CD8-positive, alpha-beta memory T cell (primary cell): Measurements from ENCODE around the gene OSBPL3. TPM values are rescaled to one million over a fixed set of nuclear protein-coding genes. Genes with fewer than 3 reads are reported as not detected.
"Not testable (repeated sequence)": the region's sequence is repeated elsewhere in the genome, so short reads cannot be mapped to it uniquely, and the experiment has no call there.

Experiments used
- CTCF ChIA-PET: fragments of 350-600 bp; sonication (Branson Sonifier 250); formaldehyde crosslinking; loops from one replicate; lab custom pipeline; 2021; ENCODE audit warnings: antibody characterized with exemption; lab: Charles Lee
- POLR2A ChIA-PET: fragments of 350-600 bp; sonication (Branson Sonifier 250); formaldehyde crosslinking; loops from one replicate; lab custom pipeline; 2021; ENCODE audit warnings: antibody characterized with exemption; lab: Charles Lee
- DNase-seq, 5 donors: peaks; one replicate each; pipeline versions ENCODE4 v3.0.0 to v3.0.0-alpha.2; 2020 to 2022; ENCODE audit warnings: mixed read lengths in 1 of 5
- H3K27ac ChIP-seq: one replicate; pipeline ENCODE4 v1.7.0; 2013; ENCODE audit warnings: low read depth, mild to moderate bottlenecking, low read length, moderate library complexity
- H3K27me3 ChIP-seq: 2 replicates; pipeline ENCODE4 v1.7.0; 2013; ENCODE audit warnings: low read length, mild to moderate bottlenecking; ENCODE audit not compliant: insufficient read depth, poor library complexity, severe bottlenecking
- H3K36me3 ChIP-seq: 2 replicates; pipeline ENCODE4 v1.7.0; 2013; ENCODE audit warnings: mild to moderate bottlenecking, low read length, moderate library complexity; ENCODE audit not compliant: insufficient read depth
- H3K4me1 ChIP-seq: 2 replicates; pipeline ENCODE4 v1.7.0; 2013; ENCODE audit warnings: mild to moderate bottlenecking, low read length, moderate library complexity; ENCODE audit not compliant: insufficient read depth
- H3K4me3 ChIP-seq: 2 replicates; pipeline ENCODE4 v1.7.0; 2013; ENCODE audit warnings: mild to moderate bottlenecking, low read length
- H3K9me3 ChIP-seq: 2 replicates; pipeline ENCODE4 v1.7.0; 2013; ENCODE audit warnings: mild to moderate bottlenecking, low read length
- H3K27ac Mint-ChIP-seq, 8 donors: one replicate each; pipeline ENCODE4 v1.8.0; 2020 to 2021; ENCODE audit warnings: mixed read lengths in 8 of 8, mild to moderate bottlenecking in 6 of 8, inconsistent platforms in 3 of 8, moderate library complexity in 3 of 8
- H3K27me3 Mint-ChIP-seq, 2 donors: one replicate each; pipeline ENCODE4 v1.8.0; 2020 to 2021; ENCODE audit warnings: mixed read lengths in 2 of 2, mild to moderate bottlenecking in 1 of 2, moderate library complexity in 1 of 2
- H3K36me3 Mint-ChIP-seq, 3 donors: one replicate each; pipeline ENCODE4 v1.8.0; 2020 to 2021; ENCODE audit warnings: mixed read lengths in 3 of 3, inconsistent platforms in 1 of 3, mild to moderate bottlenecking in 1 of 3
- H3K4me1 Mint-ChIP-seq, 3 donors: one replicate each; pipeline ENCODE4 v1.8.0; 2020 to 2021; ENCODE audit warnings: mixed read lengths in 3 of 3, inconsistent platforms in 1 of 3, mild to moderate bottlenecking in 1 of 3
- H3K4me3 Mint-ChIP-seq, 7 donors: one replicate each; pipeline ENCODE4 v1.8.0; 2020 to 2021; ENCODE audit warnings: mixed read lengths in 7 of 7, mild to moderate bottlenecking in 6 of 7, moderate library complexity in 4 of 7, inconsistent platforms in 2 of 7
- H3K9me3 Mint-ChIP-seq, 5 donors: one replicate each; pipeline ENCODE4 v1.8.0; 2020 to 2022; ENCODE audit warnings: mixed read lengths in 5 of 5, mild to moderate bottlenecking in 3 of 5, moderate library complexity in 2 of 5, inconsistent platforms in 1 of 5
- polyA plus RNA-seq: library from polyadenylated mRNA; unstranded; fragments of 300-500 nt; fragmentation: Illumina TruSeq; gene quantifications from one replicate; pipeline ENCODE4 v1.2.3, GENCODE V29; 2021
- total RNA-seq, 2 experiments: library from RNA; stranded (reverse); gene quantifications; one replicate each; pipeline ENCODE4 v1.2.3, GENCODE V29; 2021

OSBPL3 gene
- total and polyA plus RNA-seq, 3 experiments from 2014 or later: 16.4 to 72.5 (median 71.7) TPM

- H3K4me3 ChIP-seq: no peak overlapping the region
- no peaks in the 10 kb centered on the region for H3K9me3 ChIP-seq
- H3K27ac Mint-ChIP-seq: peak overlapping the region in 1 of 8 donors; percentile 43
- no peaks in the 10 kb centered on the region for H3K27me3 ChIP-seq
- H3K27me3 Mint-ChIP-seq: no peaks in the 10 kb centered on the region
- H3K27ac ChIP-seq: no peak overlapping the region
- CTCF ChIA-PET: interaction anchor here (1.0 to 3.7 kb wide), 2 partner anchors 11 to 293 kb away, joined by 4 to 26 read pairs; no protein-coding TSS in a partner anchor
- POLR2A ChIA-PET: no interaction called here
- peaks cover 36 to 84% (median 42%) of the 10 kb centered on the region in 3 donors for H3K36me3 Mint-ChIP-seq
- H3K4me3 Mint-ChIP-seq: no peak overlapping the region
- DNase-seq: no peak
- H3K9me3 Mint-ChIP-seq: no peaks in the 10 kb centered on the region
- no peaks in the 10 kb centered on the region for H3K4me1 ChIP-seq
- H3K36me3 ChIP-seq: peaks cover 28% of the 10 kb centered on the region
- H3K4me1 Mint-ChIP-seq: peaks cover 5 to 9% (median 7%) of the 10 kb centered on the region in 3 donors
These were observed 179.3 kb downstream of the OSBPL3 start for GRCh38 chr7:24800667-24801066.

- no peak for DNase-seq
- no peak overlapping the region for H3K27ac ChIP-seq
- Mint-ChIP-seq H3K27me3 (no peaks in the 10 kb centered on the region), H3K9me3 (no peaks in the 10 kb centered on the region), H3K27ac (no peak overlapping the region), H3K4me1 (peaks cover 6 to 15% (median 12%) of the 10 kb centered on the region in 3 donors), H3K4me3 (no peak overlapping the region), H3K36me3 (peaks cover 36 to 79% (median 43%) of the 10 kb centered on the region in 3 donors)
- no peaks in the 10 kb centered on the region for H3K27me3 ChIP-seq
- H3K36me3 ChIP-seq: peaks cover 28% of the 10 kb centered on the region
- no peak overlapping the region for H3K4me3 ChIP-seq
- no peaks in the 10 kb centered on the region for H3K4me1 ChIP-seq
- POLR2A ChIA-PET: no interaction called here
- no peaks in the 10 kb centered on the region for H3K9me3 ChIP-seq
- CTCF ChIA-PET: interaction anchor here (3.7 kb wide), 1 partner anchor 12 kb away, joined by 26 read pairs; no protein-coding TSS in a partner anchor
These were observed 179.9 kb downstream of the OSBPL3 start for GRCh38 chr7:24800073-24800472.

GRCh38 chr7:24799506-24799905, 180.5 kb downstream of the OSBPL3 start:
- ChIA-PET POLR2A (no interaction called here), CTCF (interaction anchor here (3.7 kb wide), 1 partner anchor 12 kb away, joined by 26 read pairs; no protein-coding TSS in a partner anchor)
- no peak overlapping the region for H3K27ac ChIP-seq
- H3K27me3 Mint-ChIP-seq: no peaks in the 10 kb centered on the region
- H3K36me3 Mint-ChIP-seq: peaks cover 36 to 75% (median 40%) of the 10 kb centered on the region in 3 donors
- no peak for DNase-seq
- no peaks in the 10 kb centered on the region for H3K27me3 ChIP-seq
- H3K27ac Mint-ChIP-seq: no peak overlapping the region
- peaks cover 11 to 20% (median 18%) of the 10 kb centered on the region in 3 donors for H3K4me1 Mint-ChIP-seq
- H3K4me3 Mint-ChIP-seq: no peak overlapping the region
- H3K9me3 ChIP-seq: no peaks in the 10 kb centered on the region
- peaks cover 28% of the 10 kb centered on the region for H3K36me3 ChIP-seq
- H3K4me1 ChIP-seq: no peaks in the 10 kb centered on the region
- no peak overlapping the region for H3K4me3 ChIP-seq
- no peaks in the 10 kb centered on the region for H3K9me3 Mint-ChIP-seq

GRCh38 chr7:24798261-24798660, 181.7 kb downstream of the OSBPL3 start:
- Histone ChIP-seq H3K27me3 (no peaks in the 10 kb centered on the region), H3K36me3 (peaks cover 21% of the 10 kb centered on the region), H3K9me3 (no peaks in the 10 kb centered on the region), H3K27ac (no peak overlapping the region), H3K4me1 (peaks cover 5% of the 10 kb centered on the region), H3K4me3 (no peak overlapping the region)
- no peak for DNase-seq
- ChIA-PET POLR2A (no interaction called here), CTCF (no interaction called here)
- H3K36me3 Mint-ChIP-seq: peaks cover 31 to 64% (median 32%) of the 10 kb centered on the region in 3 donors
- H3K4me1 Mint-ChIP-seq: peaks cover 18 to 27% (median 27%) of the 10 kb centered on the region in 3 donors
- no peaks in the 10 kb centered on the region for H3K27me3 Mint-ChIP-seq
- H3K27ac Mint-ChIP-seq: no peak overlapping the region
- H3K9me3 Mint-ChIP-seq: no peaks in the 10 kb centered on the region
- no peak overlapping the region for H3K4me3 Mint-ChIP-seq

GRCh38 chr7:24797270-24797669, 182.7 kb downstream of the OSBPL3 start:
- Mint-ChIP-seq H3K27me3 (no peaks in the 10 kb centered on the region), H3K36me3 (peaks cover 25 to 55% (median 25%) of the 10 kb centered on the region in 3 donors), H3K9me3 (no peaks in the 10 kb centered on the region), H3K4me1 (peaks cover 18 to 27% (median 27%) of the 10 kb centered on the region in 3 donors), H3K4me3 (no peak overlapping the region), H3K27ac (no peak overlapping the region)
- Histone ChIP-seq H3K27me3 (no peaks in the 10 kb centered on the region), H3K9me3 (no peaks in the 10 kb centered on the region), H3K4me1 (peaks cover 5% of the 10 kb centered on the region), H3K4me3 (no peak overlapping the region), H3K36me3 (peaks cover 15% of the 10 kb centered on the region), H3K27ac (no peak overlapping the region)
- ChIA-PET POLR2A (no interaction called here), CTCF (interaction anchor here (1.2 kb wide), 1 partner anchor 15 kb away, joined by 7 read pairs; no protein-coding TSS in a partner anchor)
- DNase-seq: no peak

GRCh38 chr7:24795407-24795767, 184.6 kb downstream of the OSBPL3 start:
- Histone ChIP-seq H3K9me3 (no peaks in the 10 kb centered on the region), H3K27ac (peak overlapping the region; percentile 78), H3K4me3 (no peak overlapping the region), H3K36me3 (peaks cover 3% of the 10 kb centered on the region), H3K4me1 (peaks cover 5% of the 10 kb centered on the region), H3K27me3 (no peaks in the 10 kb centered on the region)
- H3K36me3 Mint-ChIP-seq: peaks cover 9 to 36% (median 14%) of the 10 kb centered on the region in 3 donors
- CTCF ChIA-PET: interaction anchor here (0.9 kb wide), 1 partner anchor 348 kb away, joined by 3 read pairs; no protein-coding TSS in a partner anchor
- POLR2A ChIA-PET: no interaction called here
- no peak overlapping the region for H3K27ac Mint-ChIP-seq
- no peak overlapping the region for H3K4me3 Mint-ChIP-seq
- peaks cover 14 to 23% (median 21%) of the 10 kb centered on the region in 3 donors for H3K4me1 Mint-ChIP-seq
- H3K9me3 Mint-ChIP-seq: no peaks in the 10 kb centered on the region
- no peak for DNase-seq
- H3K27me3 Mint-ChIP-seq: no peaks in the 10 kb centered on the region

GRCh38 chr7:24794751-24795406, 185.1 kb downstream of the OSBPL3 start:
- peaks cover 9 to 33% (median 14%) of the 10 kb centered on the region in 3 donors for H3K36me3 Mint-ChIP-seq
- H3K36me3 ChIP-seq, H3K4me3 Mint-ChIP-seq, H3K4me3 ChIP-seq, H3K27me3 Mint-ChIP-seq, H3K4me1 ChIP-seq, POLR2A ChIA-PET, H3K27me3 ChIP-seq, H3K9me3 Mint-ChIP-seq, H3K9me3 ChIP-seq, DNase-seq: not testable (repeated sequence)
- H3K27ac ChIP-seq: peak overlapping the region; percentile 78
- CTCF ChIA-PET: interaction anchor here (0.9 kb wide), 1 partner anchor 349 kb away, joined by 3 read pairs; no protein-coding TSS in a partner anchor
- peaks cover 14 to 23% (median 21%) of the 10 kb centered on the region in 3 donors for H3K4me1 Mint-ChIP-seq
- H3K27ac Mint-ChIP-seq: peak overlapping the region; percentile 28 to 69 (median 54)

GRCh38 chr7:24793982-24794648, 185.9 kb downstream of the OSBPL3 start:
- POLR2A ChIA-PET: no interaction called here
- peaks cover 5% of the 10 kb centered on the region for H3K4me1 ChIP-seq
- no peaks in the 10 kb centered on the region for H3K9me3 Mint-ChIP-seq
- no peak overlapping the region for H3K4me3 ChIP-seq
- peaks cover 14 to 23% (median 21%) of the 10 kb centered on the region in 3 donors for H3K4me1 Mint-ChIP-seq
- DNase-seq: no peak
- H3K36me3 ChIP-seq: no peaks in the 10 kb centered on the region
- CTCF ChIA-PET: no interaction called here
- H3K9me3 ChIP-seq: no peaks in the 10 kb centered on the region
- no peaks in the 10 kb centered on the region for H3K27me3 Mint-ChIP-seq
- H3K27ac Mint-ChIP-seq: peak overlapping the region in 4 of 8 donors; percentile 28 to 63 (median 44)
- H3K4me3 Mint-ChIP-seq: no peak overlapping the region
- peak overlapping the region; percentile 78 for H3K27ac ChIP-seq
- H3K27me3 ChIP-seq: no peaks in the 10 kb centered on the region
- H3K36me3 Mint-ChIP-seq: peaks cover 8 to 31% (median 14%) of the 10 kb centered on the region in 3 donors
